ENCODE measurements around the gene ATP5IF1. TPM values are rescaled to one million over a fixed set of nuclear protein-coding genes. Genes with fewer than 3 reads are reported as not detected.

The ATP5IF1 gene
- total and polyA plus RNA-seq, 2 of the 13 experiments (the other 11 are each of a cell fraction or from before 2014, with no cell fraction given) = 97.7 to 131 TPM

GRCh38 chr1:28232558-28233263 is 3.2 kb upstream of the ATP5IF1 start, which contains the start of gene DNAJC8 (continued):
- TF ChIP-seq ZNF609 (CRISPR knock-in tag; IDR thresholded peaks at IDR 0.05; ENCODE audit: borderline replicate concordance) = no peak
- no peak for TF ChIP-seq TBP (CRISPR knock-in tag; IDR thresholded peaks at IDR 0.05)
- no peak for TF ChIP-seq GMEB2 (CRISPR knock-in tag; IDR thresholded peaks at IDR 0.05; ENCODE audit: low read depth)
- TF ChIP-seq ZBTB39 (CRISPR knock-in tag; IDR thresholded peaks at IDR 0.05) = no peak
- TF ChIP-seq BRCA1 (CRISPR knock-in tag; IDR thresholded peaks at IDR 0.05) = no peak
- TF ChIP-seq BCLAF1 (IDR thresholded peaks at IDR 0.05) = no peak
- no peak for TF ChIP-seq TIGD3 (CRISPR knock-in tag; IDR thresholded peaks at IDR 0.05; ENCODE audit: borderline replicate concordance)
- no peak for TF ChIP-seq LRRFIP1 (CRISPR knock-in tag; conservative IDR thresholded peaks at IDR 0.05)
- no peak; the same call in 1 of the 2 replicates for TF ChIP-seq NCOA2 (CRISPR knock-in tag; IDR thresholded peaks at IDR 0.05)
- TF ChIP-seq ZNF766 (CRISPR knock-in tag; IDR thresholded peaks at IDR 0.05; ENCODE audit: borderline replicate concordance) = no peak
- no peak for TF ChIP-seq DDIT3 (CRISPR knock-in tag; IDR thresholded peaks at IDR 0.05)
- TF ChIP-seq HNF4A (CRISPR knock-in tag; IDR thresholded peaks at IDR 0.05) = no peak

Measured in HepG2 (cell line).